Erythroblast (primary cell): ENCODE data around the gene KIAA1958.

Experiments
- GATA1 ChIP-seq: IDR thresholded peaks from 2 replicates; pipeline ENCODE4 v1.6.1; 2011; ENCODE audit warnings: low read depth, mild to moderate bottlenecking, control low read depth, low read length, moderate library complexity
- POLR2A ChIP-seq: IDR thresholded peaks from 2 replicates; pipeline ENCODE4 v1.6.1; 2011; ENCODE audit warnings: mild to moderate bottlenecking, low read length

- TF ChIP-seq POLR2A (no peak), GATA1 (no peak)
Observed at GRCh38 chr9:112663681-112664080, 177.1 kb downstream of the KIAA1958 start.
